Fibroblast of upper back skin (primary cell): ENCODE results near the gene C4A.
"Not testable (repeated sequence)": the region's sequence is repeated elsewhere in the genome, so short reads cannot be mapped to it uniquely, and the experiment has no call there.

Experiments used
- DNase-seq: peaks from one replicate; pipeline ENCODE4 v3.0.0-alpha.2; 2013

The C4A gene

GRCh38 chr6:31981744-31982143, at the start of gene C4A:
Gene C4A, plus strand, starts transcription at chr6:31982057. Its CDS starts 51 bp downstream, at chr6:31982108.
- DNase-seq: not testable (repeated sequence)

GRCh38 chr6:31932137-31932536, 49.7 kb upstream of the C4A start:
- not testable (repeated sequence) for DNase-seq

DNA sequence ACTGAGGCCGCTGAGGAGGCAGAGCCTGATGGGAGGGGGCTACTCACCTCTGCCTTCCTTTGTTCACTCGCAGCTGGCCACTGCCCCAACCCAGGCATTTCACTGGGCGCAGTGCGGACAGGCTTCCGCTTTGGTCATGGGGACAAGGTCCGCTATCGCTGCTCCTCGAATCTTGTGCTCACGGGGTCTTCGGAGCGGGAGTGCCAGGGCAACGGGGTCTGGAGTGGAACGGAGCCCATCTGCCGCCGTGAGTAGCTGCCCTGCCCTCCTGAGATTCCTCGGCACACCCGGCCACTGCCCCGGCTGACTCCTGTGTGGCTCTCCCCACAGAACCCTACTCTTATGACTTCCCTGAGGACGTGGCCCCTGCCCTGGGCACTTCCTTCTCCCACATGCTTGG, 48.3 kb upstream of the C4A start:
- DNase-seq: no peak

DNA sequence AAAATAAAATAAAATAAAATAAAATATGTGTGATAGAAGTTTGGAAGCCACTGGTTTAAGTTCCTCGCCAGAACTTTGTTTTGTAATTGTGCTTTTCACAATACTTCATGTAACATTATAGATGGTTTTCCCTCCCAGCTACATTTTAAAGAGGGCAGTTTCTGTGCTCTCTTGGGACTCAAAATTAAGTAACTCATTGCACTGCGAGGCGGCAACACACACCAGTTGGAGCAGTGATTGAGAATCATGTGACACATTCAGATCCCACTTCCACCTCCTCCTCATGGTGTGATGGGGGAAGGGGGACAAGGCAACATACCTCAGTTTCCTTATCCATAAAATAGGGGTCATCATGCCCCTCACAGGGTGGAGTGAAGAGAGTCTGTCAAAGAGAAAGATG, 46.8 kb upstream of the C4A start:
- no peak for DNase-seq

- DNase-seq: no peak
These were observed 46.0 kb upstream of the C4A start for GRCh38 chr6:31935823-31936222.

DNA sequence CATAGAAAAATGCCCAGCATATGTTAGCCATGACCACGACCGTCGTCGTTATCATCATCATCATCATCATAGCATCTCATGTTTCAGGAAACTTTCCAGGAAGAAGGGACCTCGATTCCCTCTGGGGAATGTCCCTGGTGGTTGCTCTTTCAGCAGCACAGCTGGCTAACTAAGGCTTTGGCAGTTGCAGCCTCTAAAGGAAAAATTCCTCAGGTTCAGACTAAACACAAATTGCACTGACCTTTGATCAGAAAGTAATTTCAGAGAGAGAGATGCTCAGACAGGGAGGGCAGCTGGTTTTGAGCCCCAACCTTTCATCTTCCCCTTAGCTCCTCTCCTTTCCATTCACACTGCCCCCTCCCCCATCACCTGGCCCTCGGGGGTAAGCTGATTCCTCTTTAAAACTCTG, 41.6 kb upstream of the C4A start:
- peak; percentile 32 for DNase-seq

DNA sequence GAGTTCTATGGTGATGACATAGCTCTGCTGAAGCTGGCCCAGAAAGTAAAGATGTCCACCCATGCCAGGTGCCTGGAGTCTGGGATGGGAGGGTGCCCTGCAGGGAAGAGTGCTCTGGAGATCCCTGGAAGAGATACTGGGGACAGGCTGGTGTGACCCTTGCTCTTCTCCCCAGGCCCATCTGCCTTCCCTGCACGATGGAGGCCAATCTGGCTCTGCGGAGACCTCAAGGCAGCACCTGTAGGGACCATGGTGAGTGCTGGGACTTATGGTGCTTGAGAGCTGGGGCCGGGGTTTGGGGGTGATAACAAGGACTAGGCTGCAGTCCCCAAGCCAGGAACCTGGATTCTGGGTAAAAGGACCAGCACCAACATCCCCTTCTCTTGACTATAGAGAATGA, 38.1 kb upstream of the C4A start:
- DNase-seq: no peak

GRCh38 chr6:31945154-31945506, 36.7 kb upstream of the C4A start:
- no peak for DNase-seq

DNA sequence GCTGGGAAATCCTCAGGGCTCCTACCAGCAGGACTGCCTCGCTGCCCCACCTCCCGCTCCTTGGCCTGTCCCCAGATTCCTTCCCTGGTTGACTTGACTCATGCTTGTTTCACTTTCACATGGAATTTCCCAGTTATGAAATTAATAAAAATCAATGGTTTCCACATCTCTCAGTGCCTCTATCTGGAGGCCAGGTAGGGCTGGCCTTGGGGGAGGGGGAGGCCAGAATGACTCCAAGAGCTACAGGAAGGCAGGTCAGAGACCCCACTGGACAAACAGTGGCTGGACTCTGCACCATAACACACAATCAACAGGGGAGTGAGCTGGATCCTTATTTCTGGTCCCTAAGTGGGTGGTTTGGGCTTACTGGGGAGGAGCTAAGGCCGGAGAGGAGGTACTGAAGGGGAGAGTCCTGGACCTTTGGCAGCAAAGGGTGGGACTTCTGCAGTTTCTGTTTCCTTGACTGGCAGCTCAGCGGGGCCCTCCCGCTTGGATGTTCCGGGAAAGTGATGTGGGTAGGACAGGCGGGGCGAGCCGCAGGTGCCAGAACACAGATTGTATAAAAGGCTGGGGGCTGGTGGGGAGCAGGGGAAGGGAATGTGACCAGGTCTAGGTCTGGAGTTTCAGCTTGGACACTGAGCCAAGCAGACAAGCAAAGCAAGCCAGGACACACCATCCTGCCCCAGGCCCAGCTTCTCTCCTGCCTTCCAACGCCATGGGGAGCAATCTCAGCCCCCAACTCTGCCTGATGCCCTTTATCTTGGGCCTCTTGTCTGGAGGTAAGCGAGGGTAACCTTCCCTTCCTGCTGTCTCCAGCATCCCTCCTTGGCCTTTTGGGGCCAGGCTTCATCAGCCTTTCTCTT, 36.1 kb upstream of the C4A start, which contains the start of gene CFB:
CFB (plus strand) TSS at position 589 of the 863 bp plus-strand sequence; CDS start at position 716, 127 bp downstream.
- peak; percentile 83 for DNase-seq

- no peak for DNase-seq
These were observed 35.4 kb upstream of the C4A start for GRCh38 chr6:31946370-31946885.

- no peak for DNase-seq
These were observed 34.7 kb upstream of the C4A start for GRCh38 chr6:31947070-31947675.

GRCh38 chr6:31947864-31948263, 34.0 kb upstream of the C4A start:
- no peak for DNase-seq

GRCh38 chr6:31948306-31948705, 33.6 kb upstream of the C4A start:
- no peak for DNase-seq

- peak; percentile 28 for DNase-seq
These were observed 33.0 kb upstream of the C4A start for GRCh38 chr6:31948753-31949413.

DNA sequence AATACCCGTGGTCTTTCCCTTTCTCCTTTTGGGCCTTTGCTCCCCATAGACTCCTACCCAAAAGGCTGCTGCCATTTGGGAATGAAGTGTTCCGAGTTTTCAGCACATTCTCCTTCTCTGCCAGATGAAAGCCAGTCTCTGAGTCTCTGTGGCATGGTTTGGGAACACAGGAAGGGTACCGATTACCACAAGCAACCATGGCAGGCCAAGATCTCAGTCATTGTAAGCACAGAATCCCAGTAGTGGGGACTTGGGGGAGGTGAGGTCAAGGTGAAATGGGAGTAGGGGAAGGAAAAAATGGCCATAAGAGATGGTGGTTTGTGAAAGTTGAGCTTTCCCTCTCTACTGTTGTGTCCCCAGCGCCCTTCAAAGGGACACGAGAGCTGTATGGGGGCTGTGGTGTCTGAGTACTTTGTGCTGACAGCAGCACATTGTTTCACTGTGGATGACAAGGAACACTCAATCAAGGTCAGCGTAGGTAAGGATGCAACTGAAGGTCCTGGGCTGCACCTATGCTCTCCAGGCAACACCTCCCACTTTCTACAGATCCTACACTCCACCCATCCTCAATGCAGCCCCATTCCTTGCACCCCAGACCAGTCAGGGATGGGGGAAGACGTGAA, 31.8 kb upstream of the C4A start:
- DNase-seq: no peak

- DNase-seq: peak; percentile 59
These were observed 29.6 kb upstream of the C4A start for GRCh38 chr6:31952140-31952805.

DNA sequence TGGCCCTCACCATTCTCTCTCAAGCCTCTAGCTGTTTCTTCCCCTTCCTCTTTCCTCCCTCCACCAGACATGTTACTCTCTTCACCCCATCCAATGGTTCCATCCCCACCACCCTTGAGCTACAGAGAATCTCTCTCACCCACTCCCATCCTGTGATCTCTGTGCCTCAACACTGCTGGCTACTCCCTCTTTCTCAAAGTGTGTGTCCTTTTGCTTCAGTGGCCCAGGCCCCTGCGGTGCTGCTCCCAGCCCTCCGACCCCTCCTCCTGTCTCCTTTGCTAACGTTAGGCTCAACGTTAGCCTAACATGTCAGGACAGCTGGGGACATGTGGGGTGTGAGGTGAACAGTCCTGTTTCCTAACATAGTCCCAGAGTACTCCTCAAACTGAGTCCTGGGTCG, 29.0 kb upstream of the C4A start:
- DNase-seq: no peak

DNA sequence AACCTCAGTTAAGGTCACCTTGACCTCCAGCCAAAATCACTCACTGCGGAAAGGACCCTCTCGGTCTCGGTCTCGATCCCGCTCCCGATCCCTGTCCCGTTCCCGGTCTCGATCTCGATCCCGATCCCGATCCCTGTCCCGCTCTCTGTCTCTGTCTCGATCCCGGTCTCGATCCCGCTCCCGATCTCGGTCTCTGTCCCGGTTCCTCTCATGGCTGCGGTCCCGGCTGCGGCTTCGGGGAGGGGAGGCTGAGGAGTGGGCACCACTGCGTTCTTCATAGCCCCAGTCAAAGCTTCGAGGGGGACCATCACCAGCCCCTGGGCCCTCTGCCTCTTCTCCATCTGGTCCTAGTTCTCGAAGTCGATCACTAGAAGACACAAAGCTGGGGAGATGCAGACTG, 27.3 kb upstream of the C4A start:
- no peak for DNase-seq

DNA sequence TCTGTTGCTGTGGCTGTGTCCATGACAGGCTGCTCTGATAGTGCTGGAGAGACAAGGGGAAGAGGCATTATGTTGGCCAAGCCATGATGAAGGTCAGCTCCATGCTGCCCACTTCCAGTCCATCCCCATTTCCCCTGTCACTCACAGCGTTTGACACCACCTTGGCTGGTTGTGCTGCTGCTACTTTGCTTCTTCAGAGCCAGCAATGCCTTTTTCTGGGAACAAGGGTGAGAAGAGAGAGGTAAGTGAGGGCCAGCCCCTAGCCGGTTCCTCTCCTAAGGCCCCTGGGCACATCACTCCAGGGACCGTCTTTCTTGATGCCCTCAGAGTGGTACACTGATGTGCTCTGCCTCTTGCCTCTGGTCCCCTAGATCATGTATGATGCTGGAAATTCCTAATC, 25.1 kb upstream of the C4A start:
- DNase-seq: no peak

DNA sequence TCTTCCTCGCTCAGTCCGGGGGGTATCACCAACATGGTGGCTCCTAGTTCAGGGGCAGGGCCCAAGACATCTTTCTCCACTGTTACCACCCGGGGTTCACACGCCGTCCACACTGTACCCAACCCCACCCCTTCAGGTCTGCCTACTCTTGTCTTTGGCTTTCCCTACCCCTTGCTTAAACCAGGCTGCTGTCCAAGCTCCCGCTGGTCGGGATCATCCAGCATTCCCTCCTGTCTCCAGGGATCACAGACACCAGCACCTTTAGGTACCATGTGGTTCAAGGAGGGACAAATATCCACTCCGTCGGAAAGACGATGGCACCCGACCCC, 23.5 kb upstream of the C4A start:
- no peak for DNase-seq

GRCh38 chr6:31958741-31959739, 22.8 kb upstream of the C4A start, which contains the start of the genes NELFE and SKIC2:
Gene NELFE, minus strand, starts transcription at chr6:31958971. Its CDS starts 525 bp downstream, at chr6:31958446.
Gene SKIC2, plus strand, starts transcription at chr6:31959175. Its CDS starts 18 bp downstream, at chr6:31959193.
- DNase-seq: peak; percentile 98
